ENCODE data around the gene SLX4IP. TPM values are rescaled to one million over a fixed set of nuclear protein-coding genes. Genes with fewer than 3 reads are reported as not detected.

The SLX4IP gene
- total RNA-seq, 1 donor from 2014 or later, result 2.6 TPM

DNA sequence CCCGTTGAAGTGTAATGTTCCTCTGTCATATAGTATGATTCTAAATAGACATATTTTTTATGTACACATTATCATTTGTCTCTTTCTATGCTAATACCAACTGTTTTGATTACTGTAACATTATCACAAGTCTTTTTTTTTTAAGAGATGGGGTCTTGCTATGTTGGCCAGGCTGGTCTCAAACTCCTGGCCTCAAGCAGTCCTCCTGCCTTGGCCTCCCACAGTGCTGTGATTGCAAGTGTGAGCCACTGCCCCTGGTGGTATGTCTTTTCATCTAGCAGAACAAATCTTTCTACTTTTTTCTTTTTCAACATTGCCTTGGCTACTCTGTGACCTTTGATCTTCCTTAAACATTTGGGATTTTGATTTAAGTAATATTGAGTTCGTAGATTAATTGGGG lies 57.7 kb downstream of the SLX4IP start:
- no peak for DNase-seq (ENCODE audit: low read depth)
- H3K4me3 ChIP-seq (ENCODE audit: low read depth, low read length), result no peak overlapping the region
- TF ChIP-seq CTCF (conservative IDR thresholded peaks at IDR 0.05; ENCODE audit: low read depth, low read length), result no peak

GRCh38 chr20:10495173-10495572 lies 60.1 kb downstream of the SLX4IP start:
- no peak for TF ChIP-seq CTCF (conservative IDR thresholded peaks at IDR 0.05; ENCODE audit: low read depth, low read length)
- H3K4me3 ChIP-seq (ENCODE audit: low read depth, low read length), result no peak overlapping the region
- no peak for DNase-seq (ENCODE audit: low read depth)

GRCh38 chr20:10496465-10496864 lies 61.4 kb downstream of the SLX4IP start:
- TF ChIP-seq CTCF (conservative IDR thresholded peaks at IDR 0.05; ENCODE audit: low read depth, low read length), result no peak
- no peak for DNase-seq (ENCODE audit: low read depth)
- no peak overlapping the region for H3K4me3 ChIP-seq (ENCODE audit: low read depth, low read length)

GRCh38 chr20:10497283-10497682 lies 62.2 kb downstream of the SLX4IP start:
- no peak for DNase-seq (ENCODE audit: low read depth)
- no peak for TF ChIP-seq CTCF (conservative IDR thresholded peaks at IDR 0.05; ENCODE audit: low read depth, low read length)
- H3K4me3 ChIP-seq (ENCODE audit: low read depth, low read length), result no peak overlapping the region

- no peak for TF ChIP-seq CTCF (conservative IDR thresholded peaks at IDR 0.05; ENCODE audit: low read depth, low read length)
Measured at GRCh38 chr20:10497791-10498190, 62.7 kb downstream of the SLX4IP start.

GRCh38 chr20:10498200-10498599 lies 63.1 kb downstream of the SLX4IP start:
- no peak for DNase-seq (ENCODE audit: low read depth)
- no peak overlapping the region for H3K4me3 ChIP-seq (ENCODE audit: low read depth, low read length)
- no peak for TF ChIP-seq CTCF (conservative IDR thresholded peaks at IDR 0.05; ENCODE audit: low read depth, low read length)

More at GRCh38 chr20:10497791-10498190, 62.7 kb downstream of the SLX4IP start:
- H3K4me3 ChIP-seq (ENCODE audit: low read depth, low read length), result no peak overlapping the region
- no peak for DNase-seq (ENCODE audit: low read depth)

DNA sequence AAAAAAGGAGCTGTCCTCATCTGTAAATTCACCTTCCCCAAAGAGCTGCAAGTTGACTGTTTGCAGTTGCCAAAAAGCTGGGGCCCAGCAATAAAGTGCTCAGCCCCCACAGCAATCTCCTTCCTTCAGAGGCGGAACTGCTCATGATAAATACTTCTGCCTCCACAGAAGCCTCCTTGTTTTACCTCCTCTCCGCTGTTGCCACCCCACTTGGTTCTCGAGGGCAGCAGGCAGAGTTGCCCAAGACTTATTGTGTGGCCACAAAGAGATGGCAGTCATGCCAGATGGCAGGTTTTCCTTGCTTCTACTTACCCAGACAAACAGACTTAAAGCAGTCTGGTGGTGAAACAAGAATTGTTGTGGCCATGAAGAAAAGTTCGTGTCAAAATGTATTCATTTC lies 66.3 kb downstream of the SLX4IP start:
- DNase-seq (ENCODE audit: low read depth), result no peak
- TF ChIP-seq CTCF (conservative IDR thresholded peaks at IDR 0.05; ENCODE audit: low read depth, low read length), result no peak
- H3K4me3 ChIP-seq (ENCODE audit: low read depth, low read length), result no peak overlapping the region
